Mammary epithelial cell (primary cell): ENCODE data around the gene ADGRF1.

ENCODE experiments used
- EZH2 ChIP-seq: IDR thresholded peaks from 2 replicates; pipeline ENCODE4 v1.6.1; 2012; ENCODE audit warnings: low read length, inconsistent platforms, borderline replicate concordance
- TF ChIP-seq, protein P1 (sequence below), 2 donors: IDR thresholded peaks in 1 of 2; conservative IDR thresholded peaks in 1 of 2; 2 replicates each; pipeline ENCODE4 v1.5.1; 2011 to 2012; ENCODE audit warnings: inconsistent platforms in 2 of 2, low read length in 2 of 2, mild to moderate bottlenecking in 2 of 2, control low read depth in 1 of 2, low read depth in 1 of 2; ENCODE audit not compliant: insufficient read depth in 1 of 2; ENCODE audit errors: extremely low read depth in 1 of 2

DNA sequence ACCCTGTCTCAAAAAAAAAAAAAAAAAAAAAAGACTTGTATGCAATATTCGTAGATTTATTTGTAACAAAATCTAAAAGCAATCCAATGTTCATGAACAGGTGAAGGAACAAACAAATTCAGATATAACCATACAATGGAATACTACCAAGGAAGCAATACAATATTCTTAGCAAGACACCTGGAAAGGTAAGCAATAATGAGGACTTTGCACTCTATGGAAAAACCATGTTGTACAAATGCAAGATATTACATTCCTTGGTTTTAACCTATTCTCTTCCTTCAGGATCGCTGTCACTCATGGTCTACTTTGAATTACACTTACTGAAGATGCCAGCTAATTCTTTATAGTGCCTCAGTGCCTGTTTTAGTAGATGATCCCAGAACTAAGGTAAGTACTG is 14.7 kb upstream of the ADGRF1 start:
- TF ChIP-seq, protein P1, sequence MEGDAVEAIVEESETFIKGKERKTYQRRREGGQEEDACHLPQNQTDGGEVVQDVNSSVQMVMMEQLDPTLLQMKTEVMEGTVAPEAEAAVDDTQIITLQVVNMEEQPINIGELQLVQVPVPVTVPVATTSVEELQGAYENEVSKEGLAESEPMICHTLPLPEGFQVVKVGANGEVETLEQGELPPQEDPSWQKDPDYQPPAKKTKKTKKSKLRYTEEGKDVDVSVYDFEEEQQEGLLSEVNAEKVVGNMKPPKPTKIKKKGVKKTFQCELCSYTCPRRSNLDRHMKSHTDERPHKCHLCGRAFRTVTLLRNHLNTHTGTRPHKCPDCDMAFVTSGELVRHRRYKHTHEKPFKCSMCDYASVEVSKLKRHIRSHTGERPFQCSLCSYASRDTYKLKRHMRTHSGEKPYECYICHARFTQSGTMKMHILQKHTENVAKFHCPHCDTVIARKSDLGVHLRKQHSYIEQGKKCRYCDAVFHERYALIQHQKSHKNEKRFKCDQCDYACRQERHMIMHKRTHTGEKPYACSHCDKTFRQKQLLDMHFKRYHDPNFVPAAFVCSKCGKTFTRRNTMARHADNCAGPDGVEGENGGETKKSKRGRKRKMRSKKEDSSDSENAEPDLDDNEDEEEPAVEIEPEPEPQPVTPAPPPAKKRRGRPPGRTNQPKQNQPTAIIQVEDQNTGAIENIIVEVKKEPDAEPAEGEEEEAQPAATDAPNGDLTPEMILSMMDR (conservative IDR thresholded peaks at IDR 0.05 in 1 of 2, IDR thresholded peaks at IDR 0.05 in 1 of 2; ENCODE audit: extremely low read depth in 1 of 2, insufficient read depth in 1 of 2, low read depth in 1 of 2, low read length in 2 of 2), result no peak
- no peak for TF ChIP-seq EZH2
